MCF 10A (cell line): ENCODE measurements around the gene PARD3B. TPM values are rescaled to one million over a fixed set of nuclear protein-coding genes. Genes with fewer than 3 reads are reported as not detected.

Experiments used
- BruUV-seq: library from RNA; stranded (reverse); fragments of 400-500 nt; replicated peaks from 2 replicates; lab custom pipeline; 2021; lab: Mats Ljungman, UMichigan
- CTCF ChIA-PET: fragments of 300-600 bp; sonication (Branson Sonifier 250); formaldehyde crosslinking; extraction: SDS; loops from one replicate; lab custom pipeline; 2021; ENCODE audit warnings: antibody characterized with exemption, inconsistent platforms; lab: Yijun Ruan, JAX
- POLR2A ChIA-PET: fragments of 300-600, 350-650 bp; sonication (Branson Sonifier 250); formaldehyde crosslinking; extraction: SDS; loops from one replicate; lab custom pipeline; 2020; ENCODE audit warnings: antibody characterized with exemption, inconsistent platforms; lab: Yijun Ruan, JAX
- DNase-seq: peaks from one replicate; pipeline ENCODE4 v3.0.0-alpha.2; 2018; ENCODE audit not compliant: unreplicated experiment
- H3K27ac Mint-ChIP-seq: one replicate; pipeline ENCODE4 v1.8.0; 2022; ENCODE audit warnings: mild to moderate bottlenecking, low read depth, mixed read lengths; ENCODE audit not compliant: unreplicated experiment
- H3K27me3 Mint-ChIP-seq: one replicate; pipeline ENCODE4 v1.8.0; 2022; ENCODE audit warnings: mixed read lengths; ENCODE audit not compliant: insufficient read depth, unreplicated experiment
- H3K36me3 Mint-ChIP-seq: one replicate; pipeline ENCODE4 v1.8.0; 2022; ENCODE audit warnings: mild to moderate bottlenecking, moderate library complexity, mixed read lengths; ENCODE audit not compliant: insufficient read depth, unreplicated experiment
- H3K4me1 Mint-ChIP-seq: one replicate; pipeline ENCODE4 v1.8.0; 2022; ENCODE audit warnings: mixed read lengths; ENCODE audit not compliant: insufficient read depth, unreplicated experiment
- H3K4me3 Mint-ChIP-seq: one replicate; pipeline ENCODE4 v1.8.0; 2022; ENCODE audit warnings: mild to moderate bottlenecking, moderate library complexity, mixed read lengths; ENCODE audit not compliant: unreplicated experiment
- H3K9me3 Mint-ChIP-seq: one replicate; pipeline ENCODE4 v1.8.0; 2022; ENCODE audit warnings: mixed read lengths; ENCODE audit not compliant: unreplicated experiment
- CTCF ChIP-seq: fragments of 200-600 bp; IDR thresholded peaks from one replicate; pipeline ENCODE4 v1.8.0; 2022; ENCODE audit warnings: antibody characterized with exemption, mild to moderate bottlenecking; ENCODE audit not compliant: unreplicated experiment
- intact Hi-C: fragments of 100-400 bp; cut with micrococcal nuclease; formaldehyde crosslinking; loops from 2 replicates; pipeline ENCODE4 v1.14.1; 2022
- total RNA-seq: library from RNA; stranded (reverse); gene quantifications from 2 replicates; pipeline ENCODE4 v1.2.3, GENCODE V29; 2022

PARD3B gene
- total RNA-seq, 1 experiment from 2014 or later, result 11.6 TPM

- BruUV-seq, result no TSS peak
- Mint-ChIP-seq H3K27ac (no peak overlapping the region), H3K36me3 (no peaks in the 10 kb centered on the region), H3K4me1 (no peaks in the 10 kb centered on the region), H3K4me3 (no peak overlapping the region), H3K9me3 (no peaks in the 10 kb centered on the region), H3K27me3 (no peaks in the 10 kb centered on the region)
- no peak for TF ChIP-seq CTCF
- ChIA-PET CTCF (no interaction called here), POLR2A (no interaction called here)
- DNase-seq, result peak; percentile 38
- intact Hi-C loops, result no loop called here
These were observed 588.3 kb downstream of the PARD3B start for GRCh38 chr2:205133544-205133943.

- Mint-ChIP-seq H3K27me3 (no peaks in the 10 kb centered on the region), H3K36me3 (no peaks in the 10 kb centered on the region), H3K27ac (no peak overlapping the region), H3K4me1 (no peaks in the 10 kb centered on the region), H3K4me3 (no peak overlapping the region), H3K9me3 (no peaks in the 10 kb centered on the region)
- no peak for TF ChIP-seq CTCF
- BruUV-seq, result no TSS peak
- no peak for DNase-seq
- ChIA-PET POLR2A (no interaction called here), CTCF (interaction anchor here (0.7 kb wide), 1 partner anchor 627 kb away, joined by 3 read pairs; no protein-coding TSS in a partner anchor)
- intact Hi-C loops, result no loop called here
These were observed 593.5 kb downstream of the PARD3B start for GRCh38 chr2:205138735-205139134.

GRCh38 chr2:205139822-205140463, 594.7 kb downstream of the PARD3B start:
- Mint-ChIP-seq H3K27ac (no peak overlapping the region), H3K36me3 (no peaks in the 10 kb centered on the region), H3K4me1 (no peaks in the 10 kb centered on the region), H3K27me3 (no peaks in the 10 kb centered on the region), H3K4me3 (no peak overlapping the region), H3K9me3 (no peaks in the 10 kb centered on the region)
- intact Hi-C loops, result no loop called here
- DNase-seq, result no peak
- ChIA-PET POLR2A (no interaction called here), CTCF (no interaction called here)
- no peak for TF ChIP-seq CTCF
- no TSS peak for BruUV-seq

- H3K27me3 Mint-ChIP-seq, result no peaks in the 10 kb centered on the region
- no peak for DNase-seq
- ChIA-PET CTCF (no interaction called here), POLR2A (no interaction called here)
- no peak overlapping the region for H3K4me3 Mint-ChIP-seq
- BruUV-seq, result no TSS peak
- no peaks in the 10 kb centered on the region for H3K36me3 Mint-ChIP-seq
- no peak for TF ChIP-seq CTCF
- intact Hi-C loops, result no loop called here
- no peak overlapping the region for H3K27ac Mint-ChIP-seq
- H3K4me1 Mint-ChIP-seq, result no peaks in the 10 kb centered on the region
- no peaks in the 10 kb centered on the region for H3K9me3 Mint-ChIP-seq
These were observed 596.1 kb downstream of the PARD3B start for GRCh38 chr2:205141381-205141780.
